SK-N-MC (cell line): ENCODE data around the gene RHBDL1.

ENCODE experiments used
- DNase-seq: peaks from one replicate; pipeline ENCODE4 v3.0.0-alpha.2; 2011; ENCODE audit warnings: low read depth, low spot score
- H3K27ac ChIP-seq: fragments of 200-600 bp; sonication (generic); 2 replicates; pipeline ENCODE4 v1.5.1; 2016; ENCODE audit warnings: mixed run types
- H3K36me3 ChIP-seq: fragments of 200-600 bp; sonication (generic); 2 replicates; pipeline ENCODE4 v1.6.1; 2017; ENCODE audit warnings: antibody characterized with exemption, low read length, mixed read lengths; ENCODE audit not compliant: insufficient read depth
- H3K4me3 ChIP-seq: fragments of 200-600 bp; sonication (generic); 2 replicates; pipeline ENCODE4 v1.5.1; 2016
- H3K9ac ChIP-seq: fragments of 200-600 bp; sonication (generic); 2 replicates; pipeline ENCODE4 v1.8.0; 2017; ENCODE audit warnings: mixed run types, mixed read lengths; ENCODE audit not compliant: insufficient read length
- H3K9me3 ChIP-seq: fragments of 200-600 bp; sonication (generic); 2 replicates; pipeline ENCODE4 v1.6.1; 2017; ENCODE audit warnings: low read depth, mild to moderate bottlenecking, antibody characterized with exemption, low read length, moderate library complexity, mixed read lengths
- EZH2 ChIP-seq: fragments of 200-600 bp; sonication (generic); IDR thresholded peaks from one replicate; pipeline ENCODE4 v1.6.1; 2017; ENCODE audit warnings: antibody characterized with exemption
- FOXP2 ChIP-seq: optimal IDR thresholded peaks from 2 replicates; pipeline ENCODE3; 2011; ENCODE audit warnings: mild to moderate bottlenecking, moderate library complexity; ENCODE audit not compliant: insufficient read depth; ENCODE audit errors: extremely low read length, control extremely low read depth
- POLR2AphosphoS5 ChIP-seq: IDR thresholded peaks from 2 replicates; pipeline ENCODE4 v1.6.1; 2012; ENCODE audit warnings: mild to moderate bottlenecking, low read depth, low read length, borderline replicate concordance

RHBDL1 gene

GRCh38 chr16:725041-725376 lies 49.5 kb downstream of the RHBDL1 start:
- DNase-seq: no peak
- H3K9me3 ChIP-seq: no peaks in the 10 kb centered on the region
- no peak overlapping the region for H3K9ac ChIP-seq
- H3K4me3 ChIP-seq: no peak overlapping the region
- no peak overlapping the region for H3K27ac ChIP-seq
- TF ChIP-seq EZH2: no peak
- no peak for TF ChIP-seq POLR2AphosphoS5
- TF ChIP-seq FOXP2: no peak
- no peaks in the 10 kb centered on the region for H3K36me3 ChIP-seq

- Histone ChIP-seq H3K9ac (no peak overlapping the region), H3K4me3 (no peak overlapping the region), H3K36me3 (no peaks in the 10 kb centered on the region), H3K27ac (no peak overlapping the region), H3K9me3 (no peaks in the 10 kb centered on the region)
- TF ChIP-seq FOXP2: no peak
- no peak for TF ChIP-seq POLR2AphosphoS5
- no peak for TF ChIP-seq EZH2
- no peak for DNase-seq
These were observed 50.2 kb downstream of the RHBDL1 start for GRCh38 chr16:725463-726187.

GRCh38 chr16:726188-726437 lies 50.6 kb downstream of the RHBDL1 start:
- Histone ChIP-seq H3K9ac (no peak overlapping the region), H3K27ac (no peak overlapping the region), H3K9me3 (no peaks in the 10 kb centered on the region), H3K4me3 (no peak overlapping the region), H3K36me3 (no peaks in the 10 kb centered on the region)
- no peak for TF ChIP-seq EZH2
- TF ChIP-seq FOXP2: no peak
- no peak for DNase-seq

- TF ChIP-seq EZH2 (no peak), FOXP2 (no peak)
- DNase-seq: no peak
- Histone ChIP-seq H3K36me3 (no peaks in the 10 kb centered on the region), H3K4me3 (peak within 1 kb of the TSS; percentile 75), H3K27ac (no peak within 1 kb of the TSS), H3K9me3 (no peaks in the 10 kb centered on the region), H3K9ac (no peak within 1 kb of the TSS)
These were observed 51.2 kb downstream of the RHBDL1 start, which contains the start of the genes CCDC78 and HAGHL for GRCh38 chr16:726438-727290. CCDC78 (minus strand) TSS chr16:726443; CDS start chr16:726367, 76 bp downstream. HAGHL (plus strand) TSS chr16:727106; CDS start chr16:727510, 404 bp downstream.

- Histone ChIP-seq H3K9ac (no peak overlapping the region), H3K9me3 (no peaks in the 10 kb centered on the region), H3K36me3 (no peaks in the 10 kb centered on the region), H3K4me3 (peak overlapping the region; percentile 75), H3K27ac (no peak overlapping the region)
- TF ChIP-seq POLR2AphosphoS5 (no peak), FOXP2 (no peak), EZH2 (no peak)
- no peak for DNase-seq
These were observed 52.0 kb downstream of the RHBDL1 start for GRCh38 chr16:727291-727977.
